Left colon (tissue), 2 donors: ENCODE measurements around the gene AKNA. TPM values are rescaled to one million over a fixed set of nuclear protein-coding genes. Genes with fewer than 3 reads are reported as not detected.
A peak's percentile ranks its signal among the peaks of the same experiment; 100 is the strongest.

Source experiments
- ATAC-seq: fragments of 200-7000 bp; cut with Tn5 transposase; one replicate; pipeline ENCODE4 v1.9.1; 2020; ENCODE audit warnings: mild to moderate bottlenecking, moderate library complexity
- DNase-seq, 2 donors: peaks; one replicate each; pipeline ENCODE4 v3.0.0-alpha.2; 2020
- intact Hi-C, 2 donors: fragments of 100-400 bp; cut with DNase I in 1 of 2; cut with micrococcal nuclease in 1 of 2; formaldehyde crosslinking; loops; one replicate each; pipeline versions ENCODE4 v1.11.2 to v1.14.0; 2022; cut with DNase I, micrococcal nuclease
- total RNA-seq, 2 donors: library from RNA; stranded (reverse); fragmentation: NEBNext Ultra II Directional; extraction: Animal tissue kit (Norgen Biotek cat#: 25700); gene quantifications; one replicate each; pipeline ENCODE4 v1.2.1, GENCODE V29; 2021
- donor health status: DM: no; HTN: no; CAD: no.
- donor health status: DM: yes; HTN: yes; CAD: no.

AKNA gene
- total RNA-seq, 2 donors from 2014 or later, result 32.4 to 35.9 TPM

- ATAC-seq (no peak), DNase-seq (peak; percentile 1 to 20)
- intact Hi-C loops, result loop anchor here in 1 of 2 donors (10.0 kb wide), 1 partner anchor 133 kb away; the partner anchor contains the start of gene COL27A1
Observed at GRCh38 chr9:114287763-114288192, 100.0 kb downstream of the AKNA start.

- no peak for ATAC-seq
- intact Hi-C loops, result loop anchor here in 1 of 2 donors (10.0 kb wide), 1 partner anchor 132 kb away; the partner anchor contains the start of gene COL27A1
- peak; percentile 2 to 20 for DNase-seq
Observed at GRCh38 chr9:114287001-114287762, 100.6 kb downstream of the AKNA start.

- ATAC-seq (no peak), DNase-seq (peak; percentile 1 to 10)
- intact Hi-C loops, result loop anchor here in 1 of 2 donors (10.0 kb wide), 1 partner anchor 131 kb away; the partner anchor contains the start of gene COL27A1
Observed at GRCh38 chr9:114286146-114286679, 101.6 kb downstream of the AKNA start.

GRCh38 chr9:114285166-114285867, 102.5 kb downstream of the AKNA start:
- no peak for ATAC-seq
- intact Hi-C loops, result loop anchor here in 1 of 2 donors (10.0 kb wide), 1 partner anchor 131 kb away; the partner anchor contains the start of gene COL27A1

GRCh38 chr9:114284316-114285060, 103.3 kb downstream of the AKNA start:
- ATAC-seq, result no peak
- intact Hi-C loops, result loop anchor here in 1 of 2 donors (10.0 kb wide), 1 partner anchor 130 kb away; the partner anchor contains the start of gene COL27A1
- DNase-seq, result peak; percentile 1 to 15

More at GRCh38 chr9:114285166-114285867, 102.5 kb downstream of the AKNA start:
- peak; percentile 23 to 28 for DNase-seq

Other genes with a start within 250 kb of the AKNA start
- gene COL27A1, start 232.4 kb downstream of the AKNA start, total RNA-seq, result 1 to 10 TPM; 2.7 to 3.7 TPM
- gene ORM1, start 64.9 kb downstream of the AKNA start, total RNA-seq, result not detected
- not detected for gene ORM2, start 58.1 kb downstream of the AKNA start, total RNA-seq
- 1 to 10 TPM; 6.1 to 7.0 TPM for gene WHRN, start 117.5 kb upstream of the AKNA start, total RNA-seq
- gene ATP6V1G1, start 199.8 kb upstream of the AKNA start, total RNA-seq, result 10 to 100 TPM; 66.9 to 74.3 TPM
- gene TMEM268, start 223.3 kb upstream of the AKNA start, total RNA-seq, result 1 to 10 TPM; 6.8 to 9.4 TPM